Endodermal cell (in vitro differentiated cells): ENCODE data around the gene RNF2. TPM values are rescaled to one million over a fixed set of nuclear protein-coding genes. Genes with fewer than 3 reads are reported as not detected.

ENCODE experiments used
- DNase-seq: peaks from one replicate; pipeline ENCODE4 v3.0.0-alpha.2; 2017
- H3K27ac ChIP-seq: 2 replicates; pipeline ENCODE4 v1.5.1; 2013; ENCODE audit warnings: mild to moderate bottlenecking, low read depth, low read length, moderate library complexity
- H3K27me3 ChIP-seq: 2 replicates; pipeline ENCODE4 v1.6.1; 2013; ENCODE audit warnings: mild to moderate bottlenecking, low read length, moderate library complexity; ENCODE audit not compliant: insufficient read depth, control insufficient read depth, poor library complexity, severe bottlenecking
- H3K36me3 ChIP-seq: 2 replicates; pipeline ENCODE4 v1.7.0; 2013; ENCODE audit warnings: mild to moderate bottlenecking, low read length, moderate library complexity; ENCODE audit not compliant: control insufficient read depth, insufficient read depth
- H3K4me1 ChIP-seq: one replicate; pipeline ENCODE4 v1.7.0; 2013; ENCODE audit warnings: low read length; ENCODE audit not compliant: control insufficient read depth, insufficient read depth
- H3K4me3 ChIP-seq: 2 replicates; pipeline ENCODE4 v1.5.1; 2013; ENCODE audit warnings: mild to moderate bottlenecking, low read length, moderate library complexity
- H3K9ac ChIP-seq: 2 replicates; pipeline ENCODE4 v1.6.1; 2013; ENCODE audit warnings: mild to moderate bottlenecking, low read length, moderate library complexity; ENCODE audit not compliant: poor library complexity, severe bottlenecking; ENCODE audit errors: extremely low read depth
- H3K9me3 ChIP-seq: 2 replicates; pipeline ENCODE4 v1.6.1; 2013; ENCODE audit warnings: mild to moderate bottlenecking, low read length, moderate library complexity; ENCODE audit not compliant: control insufficient read depth
- H3K27ac Mint-ChIP-seq: 2 replicates; pipeline ENCODE4 v1.8.0; 2020; ENCODE audit warnings: mixed read lengths
- H3K27me3 Mint-ChIP-seq: 2 replicates; pipeline ENCODE4 v1.8.0; 2021; ENCODE audit warnings: mild to moderate bottlenecking, mixed read lengths; ENCODE audit not compliant: insufficient read depth
- H3K36me3 Mint-ChIP-seq: 2 replicates; pipeline ENCODE4 v1.8.0; 2020; ENCODE audit warnings: low read depth, mixed read lengths
- H3K4me1 Mint-ChIP-seq: 2 replicates; pipeline ENCODE4 v1.8.0; 2020; ENCODE audit warnings: mixed read lengths
- H3K4me3 Mint-ChIP-seq: 2 replicates; pipeline ENCODE4 v1.8.0; 2020; ENCODE audit warnings: mild to moderate bottlenecking, moderate library complexity, mixed read lengths
- H3K9me3 Mint-ChIP-seq: 2 replicates; pipeline ENCODE4 v1.8.0; 2020; ENCODE audit warnings: mild to moderate bottlenecking, mixed read lengths
- WGBS, 2 experiments: methylation state at CpG; one replicate each; pipeline versions ENCODE4 v1.1.5 to v1.1.7; 2013; ENCODE audit warnings: missing lambda C conversion rate in 2 of 2, mixed read lengths in 1 of 2; ENCODE audit not compliant: insufficient coverage in 1 of 2, insufficient read length in 1 of 2; 5-methylcytosine and 5-hydroxymethylcytosine counted together
- total RNA-seq, 2 donors: library from RNA; stranded (reverse); fragmentation: NEBNext Ultra II Directional in 1 of 2; extraction: Animal tissue kit (Norgen Biotek cat#: 25700) in 1 of 2; gene quantifications; 2 replicates in 1 of 2; 3 replicates in 1 of 2; pipeline ENCODE4 v1.2.1, GENCODE V29; 2021
- TF ChIP-seq, protein P1 (sequence below): fragments of 200-600 bp; sonication (generic); conservative IDR thresholded peaks from 2 replicates; pipeline ENCODE4 v1.5.0; 2021; ENCODE audit warnings: antibody characterized with exemption, mild to moderate bottlenecking

RNF2 gene
- total RNA-seq, 2 donors from 2014 or later = 61.1 to 66.9 TPM

DNA sequence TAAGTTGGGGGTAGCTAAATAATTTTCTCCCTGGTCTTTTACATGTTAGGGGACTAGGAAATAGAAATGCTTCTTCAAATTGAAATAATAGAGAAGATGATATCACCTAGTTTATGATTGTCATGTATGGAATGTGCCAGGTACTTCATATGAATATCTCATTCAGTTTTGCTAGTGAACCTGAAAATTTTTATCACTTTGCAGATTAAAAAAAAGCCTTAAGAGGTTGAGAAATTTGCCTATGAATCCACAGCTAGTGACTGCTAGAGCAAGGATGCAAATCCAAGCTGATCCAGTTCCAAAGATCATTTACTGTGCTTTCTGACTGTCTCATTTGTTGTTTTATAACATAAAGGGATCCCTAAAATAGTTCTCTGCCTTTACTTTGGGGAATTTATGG is 24.7 kb downstream of the RNF2 start:
- no peaks in the 10 kb centered on the region for H3K27me3 ChIP-seq
- H3K27ac ChIP-seq = no peak overlapping the region
- no peak overlapping the region for H3K4me3 Mint-ChIP-seq
- H3K4me1 Mint-ChIP-seq = peaks cover under 1% of the 10 kb centered on the region
- TF ChIP-seq, protein P1, sequence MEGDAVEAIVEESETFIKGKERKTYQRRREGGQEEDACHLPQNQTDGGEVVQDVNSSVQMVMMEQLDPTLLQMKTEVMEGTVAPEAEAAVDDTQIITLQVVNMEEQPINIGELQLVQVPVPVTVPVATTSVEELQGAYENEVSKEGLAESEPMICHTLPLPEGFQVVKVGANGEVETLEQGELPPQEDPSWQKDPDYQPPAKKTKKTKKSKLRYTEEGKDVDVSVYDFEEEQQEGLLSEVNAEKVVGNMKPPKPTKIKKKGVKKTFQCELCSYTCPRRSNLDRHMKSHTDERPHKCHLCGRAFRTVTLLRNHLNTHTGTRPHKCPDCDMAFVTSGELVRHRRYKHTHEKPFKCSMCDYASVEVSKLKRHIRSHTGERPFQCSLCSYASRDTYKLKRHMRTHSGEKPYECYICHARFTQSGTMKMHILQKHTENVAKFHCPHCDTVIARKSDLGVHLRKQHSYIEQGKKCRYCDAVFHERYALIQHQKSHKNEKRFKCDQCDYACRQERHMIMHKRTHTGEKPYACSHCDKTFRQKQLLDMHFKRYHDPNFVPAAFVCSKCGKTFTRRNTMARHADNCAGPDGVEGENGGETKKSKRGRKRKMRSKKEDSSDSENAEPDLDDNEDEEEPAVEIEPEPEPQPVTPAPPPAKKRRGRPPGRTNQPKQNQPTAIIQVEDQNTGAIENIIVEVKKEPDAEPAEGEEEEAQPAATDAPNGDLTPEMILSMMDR = no peak
- H3K9me3 Mint-ChIP-seq = peaks cover under 1% of the 10 kb centered on the region
- H3K9me3 ChIP-seq = no peaks in the 10 kb centered on the region
- H3K36me3 ChIP-seq = peaks cover 13% of the 10 kb centered on the region
- no peak overlapping the region for H3K9ac ChIP-seq
- peaks cover 32% of the 10 kb centered on the region for H3K36me3 Mint-ChIP-seq
- H3K4me1 ChIP-seq = no peaks in the 10 kb centered on the region
- DNase-seq = no peak
- no peak overlapping the region for H3K27ac Mint-ChIP-seq
- H3K27me3 Mint-ChIP-seq = no peaks in the 10 kb centered on the region
- no peak overlapping the region for H3K4me3 ChIP-seq

DNA sequence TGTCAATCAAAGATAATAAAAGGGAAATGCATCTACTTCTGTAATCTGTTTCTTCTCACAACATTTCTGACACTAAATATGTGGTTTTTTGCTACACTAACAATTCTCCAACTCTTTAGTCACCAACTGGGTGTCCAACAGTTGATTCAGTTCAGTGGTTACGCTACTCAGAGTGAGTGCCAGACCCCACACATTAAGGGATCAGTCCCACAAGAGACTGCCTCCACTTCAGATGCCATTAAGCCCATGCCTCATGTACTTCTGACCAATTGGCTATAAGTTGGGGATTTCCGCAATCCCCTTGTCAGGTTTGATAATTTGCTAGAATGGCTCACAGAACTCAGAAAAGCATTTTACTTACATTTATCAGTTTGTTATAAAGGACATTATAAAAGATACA is 28.4 kb downstream of the RNF2 start:
- Histone ChIP-seq H3K36me3 (no peaks in the 10 kb centered on the region), H3K4me1 (no peaks in the 10 kb centered on the region), H3K9ac (no peak overlapping the region), H3K27ac (no peak overlapping the region), H3K4me3 (no peak overlapping the region), H3K9me3 (no peaks in the 10 kb centered on the region), H3K27me3 (no peaks in the 10 kb centered on the region)
- Mint-ChIP-seq H3K36me3 (peaks cover 16% of the 10 kb centered on the region), H3K4me3 (no peak overlapping the region), H3K27ac (peak overlapping the region; percentile 86), H3K4me1 (peaks cover 7% of the 10 kb centered on the region), H3K9me3 (no peaks in the 10 kb centered on the region), H3K27me3 (no peaks in the 10 kb centered on the region)
- TF ChIP-seq, protein P1 = no peak
- no peak for DNase-seq
- 96 to 100% methylated on average over 1 to 2 of the region's 2 CpGs for WGBS, 2 experiments

DNA sequence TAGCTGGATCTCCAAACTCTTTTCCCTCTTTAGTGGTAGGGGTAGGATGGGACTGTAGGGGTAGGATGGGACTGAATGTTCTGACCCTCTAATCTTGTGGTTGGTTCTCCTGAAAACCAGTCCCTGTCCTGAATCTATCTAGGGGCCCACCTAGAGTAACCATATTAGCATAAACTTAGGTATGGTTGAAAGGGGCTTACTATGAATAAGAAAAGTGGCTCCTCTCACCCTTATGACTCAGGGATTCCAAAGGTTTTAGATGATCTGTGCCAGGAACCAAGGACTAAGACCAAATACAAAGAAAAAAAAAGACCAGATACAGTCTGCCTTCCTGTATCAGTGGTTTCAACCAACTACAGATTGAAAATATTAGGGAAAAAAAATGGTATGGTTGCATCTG is 28.9 kb downstream of the RNF2 start:
- no peaks in the 10 kb centered on the region for H3K27me3 ChIP-seq
- no peaks in the 10 kb centered on the region for H3K9me3 Mint-ChIP-seq
- peak overlapping the region; percentile 73 for H3K27ac Mint-ChIP-seq
- H3K9ac ChIP-seq = no peak overlapping the region
- peaks cover 16% of the 10 kb centered on the region for H3K36me3 Mint-ChIP-seq
- peaks cover 7% of the 10 kb centered on the region for H3K4me1 Mint-ChIP-seq
- H3K4me3 Mint-ChIP-seq = no peak overlapping the region
- H3K27me3 Mint-ChIP-seq = no peaks in the 10 kb centered on the region
- DNase-seq = no peak
- no peak overlapping the region for H3K27ac ChIP-seq
- no peaks in the 10 kb centered on the region for H3K9me3 ChIP-seq
- H3K36me3 ChIP-seq = no peaks in the 10 kb centered on the region
- H3K4me1 ChIP-seq = no peaks in the 10 kb centered on the region
- H3K4me3 ChIP-seq = no peak overlapping the region
- TF ChIP-seq, protein P1 = no peak
